MCF 10A (cell line): ENCODE measurements around the gene KAZN. TPM values are rescaled to one million over a fixed set of nuclear protein-coding genes. Genes with fewer than 3 reads are reported as not detected.

ENCODE experiments used
- BruUV-seq: library from RNA; stranded (reverse); fragments of 400-500 nt; replicated peaks from 2 replicates; lab custom pipeline; 2021; lab: Mats Ljungman, UMichigan
- CTCF ChIA-PET: fragments of 300-600 bp; sonication (Branson Sonifier 250); formaldehyde crosslinking; extraction: SDS; loops from one replicate; lab custom pipeline; 2021; ENCODE audit warnings: antibody characterized with exemption, inconsistent platforms; lab: Yijun Ruan, JAX
- POLR2A ChIA-PET: fragments of 300-600, 350-650 bp; sonication (Branson Sonifier 250); formaldehyde crosslinking; extraction: SDS; loops from one replicate; lab custom pipeline; 2020; ENCODE audit warnings: antibody characterized with exemption, inconsistent platforms; lab: Yijun Ruan, JAX
- DNase-seq: peaks from one replicate; pipeline ENCODE4 v3.0.0-alpha.2; 2018; ENCODE audit not compliant: unreplicated experiment
- H3K27ac Mint-ChIP-seq: one replicate; pipeline ENCODE4 v1.8.0; 2022; ENCODE audit warnings: mild to moderate bottlenecking, low read depth, mixed read lengths; ENCODE audit not compliant: unreplicated experiment
- H3K27me3 Mint-ChIP-seq: one replicate; pipeline ENCODE4 v1.8.0; 2022; ENCODE audit warnings: mixed read lengths; ENCODE audit not compliant: insufficient read depth, unreplicated experiment
- H3K36me3 Mint-ChIP-seq: one replicate; pipeline ENCODE4 v1.8.0; 2022; ENCODE audit warnings: mild to moderate bottlenecking, moderate library complexity, mixed read lengths; ENCODE audit not compliant: insufficient read depth, unreplicated experiment
- H3K4me1 Mint-ChIP-seq: one replicate; pipeline ENCODE4 v1.8.0; 2022; ENCODE audit warnings: mixed read lengths; ENCODE audit not compliant: insufficient read depth, unreplicated experiment
- H3K4me3 Mint-ChIP-seq: one replicate; pipeline ENCODE4 v1.8.0; 2022; ENCODE audit warnings: mild to moderate bottlenecking, moderate library complexity, mixed read lengths; ENCODE audit not compliant: unreplicated experiment
- H3K9me3 Mint-ChIP-seq: one replicate; pipeline ENCODE4 v1.8.0; 2022; ENCODE audit warnings: mixed read lengths; ENCODE audit not compliant: unreplicated experiment
- intact Hi-C: fragments of 100-400 bp; cut with micrococcal nuclease; formaldehyde crosslinking; loops from 2 replicates; pipeline ENCODE4 v1.14.1; 2022
- total RNA-seq: library from RNA; stranded (reverse); gene quantifications from 2 replicates; pipeline ENCODE4 v1.2.3, GENCODE V29; 2022
- TF ChIP-seq, protein P1 (sequence below): fragments of 200-600 bp; IDR thresholded peaks from one replicate; pipeline ENCODE4 v1.8.0; 2022; ENCODE audit warnings: antibody characterized with exemption, mild to moderate bottlenecking; ENCODE audit not compliant: unreplicated experiment

KAZN gene
- total RNA-seq, 1 experiment from 2014 or later, result 3.3 TPM

DNA sequence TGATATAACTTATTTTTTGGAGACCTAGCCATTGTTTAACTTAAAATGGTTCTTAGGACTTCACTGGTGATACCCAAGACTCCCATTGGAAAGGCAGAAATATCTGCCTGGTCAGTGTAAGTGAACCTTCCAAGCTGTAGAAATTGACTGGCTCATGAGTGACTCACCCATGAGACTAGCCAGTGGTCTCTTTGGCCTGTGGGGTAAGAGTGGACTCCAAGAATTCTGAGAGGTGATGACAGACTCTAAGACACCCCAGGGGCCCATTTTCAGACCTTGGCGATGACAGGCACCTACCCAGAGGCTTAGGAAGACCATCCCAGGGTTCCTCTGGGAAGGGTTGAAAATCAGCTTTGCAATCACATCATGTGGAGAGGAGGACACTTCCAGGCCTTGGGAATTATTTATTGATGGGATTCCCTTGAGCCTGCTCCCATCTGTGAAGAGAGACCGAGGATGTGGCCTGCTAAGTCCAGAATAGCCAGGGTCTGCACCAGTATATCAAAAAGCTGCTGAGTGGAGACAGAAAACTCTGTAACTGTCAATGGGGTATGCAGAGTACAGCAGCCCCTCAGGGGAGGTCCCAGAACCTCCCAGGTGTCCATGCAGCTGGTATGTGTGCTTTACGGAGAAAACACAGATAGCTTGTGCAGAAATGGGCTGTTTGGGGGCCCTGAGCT, 78.9 kb downstream of the KAZN start:
- H3K36me3 Mint-ChIP-seq, result no peaks in the 10 kb centered on the region
- intact Hi-C loops, result no loop called here
- no peaks in the 10 kb centered on the region for H3K9me3 Mint-ChIP-seq
- BruUV-seq, result no TSS peak
- no peak overlapping the region for H3K27ac Mint-ChIP-seq
- peaks cover 5% of the 10 kb centered on the region for H3K4me1 Mint-ChIP-seq
- no peak overlapping the region for H3K4me3 Mint-ChIP-seq
- no peak for DNase-seq
- CTCF ChIA-PET, result no interaction called here
- POLR2A ChIA-PET, result interaction anchor here (0.7 kb wide), 1 partner anchor 35 kb away, joined by 3 read pairs; no protein-coding TSS in a partner anchor
- H3K27me3 Mint-ChIP-seq, result no peaks in the 10 kb centered on the region
- TF ChIP-seq, protein P1, sequence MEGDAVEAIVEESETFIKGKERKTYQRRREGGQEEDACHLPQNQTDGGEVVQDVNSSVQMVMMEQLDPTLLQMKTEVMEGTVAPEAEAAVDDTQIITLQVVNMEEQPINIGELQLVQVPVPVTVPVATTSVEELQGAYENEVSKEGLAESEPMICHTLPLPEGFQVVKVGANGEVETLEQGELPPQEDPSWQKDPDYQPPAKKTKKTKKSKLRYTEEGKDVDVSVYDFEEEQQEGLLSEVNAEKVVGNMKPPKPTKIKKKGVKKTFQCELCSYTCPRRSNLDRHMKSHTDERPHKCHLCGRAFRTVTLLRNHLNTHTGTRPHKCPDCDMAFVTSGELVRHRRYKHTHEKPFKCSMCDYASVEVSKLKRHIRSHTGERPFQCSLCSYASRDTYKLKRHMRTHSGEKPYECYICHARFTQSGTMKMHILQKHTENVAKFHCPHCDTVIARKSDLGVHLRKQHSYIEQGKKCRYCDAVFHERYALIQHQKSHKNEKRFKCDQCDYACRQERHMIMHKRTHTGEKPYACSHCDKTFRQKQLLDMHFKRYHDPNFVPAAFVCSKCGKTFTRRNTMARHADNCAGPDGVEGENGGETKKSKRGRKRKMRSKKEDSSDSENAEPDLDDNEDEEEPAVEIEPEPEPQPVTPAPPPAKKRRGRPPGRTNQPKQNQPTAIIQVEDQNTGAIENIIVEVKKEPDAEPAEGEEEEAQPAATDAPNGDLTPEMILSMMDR, result no peak

DNA sequence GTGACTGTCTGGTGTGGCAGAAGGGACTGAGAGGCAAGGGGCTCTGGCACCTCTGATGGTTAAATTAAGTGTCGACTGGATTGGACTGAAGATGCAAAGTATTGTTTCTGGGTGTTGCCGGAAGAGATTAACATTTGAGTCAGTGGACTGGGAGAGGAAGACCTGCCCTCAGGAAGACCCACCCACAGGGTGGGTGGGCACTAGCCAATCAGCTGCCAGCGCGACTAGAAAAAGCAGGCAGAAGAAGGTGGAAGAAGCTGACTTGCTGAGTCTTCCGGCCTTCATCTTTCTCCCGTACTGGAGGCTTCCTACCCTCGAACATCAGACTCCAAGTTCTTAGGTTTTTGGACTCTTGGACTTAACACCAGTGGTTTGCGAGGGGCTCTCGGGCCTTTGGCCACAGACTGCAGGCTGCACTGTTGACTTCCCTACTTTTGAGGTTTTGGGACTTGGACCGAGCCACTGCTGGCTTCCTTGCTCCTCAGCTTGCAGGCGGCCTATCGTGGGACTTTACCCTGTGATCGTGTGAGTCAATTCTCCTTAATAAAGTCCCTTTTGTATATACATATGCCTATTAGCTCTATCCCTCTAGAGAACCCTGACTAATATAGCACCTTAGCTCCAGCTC, 79.6 kb downstream of the KAZN start:
- Mint-ChIP-seq H3K9me3 (no peaks in the 10 kb centered on the region), H3K27ac (no peak overlapping the region), H3K4me3 (no peak overlapping the region), H3K4me1 (peaks cover 5% of the 10 kb centered on the region), H3K27me3 (no peaks in the 10 kb centered on the region), H3K36me3 (no peaks in the 10 kb centered on the region)
- CTCF ChIA-PET, result no interaction called here
- POLR2A ChIA-PET, result no interaction called here
- no TSS peak for BruUV-seq
- no peak for DNase-seq
- intact Hi-C loops, result no loop called here
- TF ChIP-seq, protein P1, result no peak

DNA sequence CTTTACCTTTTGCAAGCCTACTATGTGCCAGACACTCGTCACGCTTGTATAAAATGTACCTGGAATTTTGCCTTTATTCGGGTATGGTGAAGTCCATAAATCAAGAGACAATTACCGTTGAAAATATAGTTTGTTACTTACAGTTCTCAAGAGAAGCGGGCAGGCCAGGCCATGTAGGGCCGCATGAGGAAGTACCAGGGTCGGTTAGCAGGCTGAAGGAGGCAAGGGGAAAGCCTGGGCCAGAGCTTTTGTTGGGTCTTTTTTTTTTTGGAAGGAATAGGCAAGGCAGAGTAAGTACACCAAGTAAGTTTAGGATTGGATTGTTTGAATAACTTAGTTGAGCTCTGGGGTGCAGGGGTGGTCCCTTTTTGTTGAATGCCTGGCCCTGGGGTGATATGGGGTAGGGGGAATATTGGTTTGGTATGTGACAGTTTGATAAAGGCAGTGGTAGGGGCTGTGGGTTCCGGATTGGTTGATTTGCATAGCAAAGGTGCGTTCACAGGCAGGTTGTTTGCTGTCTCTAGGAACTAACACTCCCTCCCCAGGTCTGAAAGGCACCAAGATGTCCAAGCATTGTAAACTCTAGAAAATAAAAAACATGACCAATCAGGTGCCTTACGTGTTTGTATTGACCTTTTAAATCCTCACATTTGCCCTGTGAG, 80.7 kb downstream of the KAZN start:
- intact Hi-C loops, result no loop called here
- peaks cover 5% of the 10 kb centered on the region for H3K4me1 Mint-ChIP-seq
- H3K27ac Mint-ChIP-seq, result no peak overlapping the region
- POLR2A ChIA-PET, result no interaction called here
- DNase-seq, result no peak
- CTCF ChIA-PET, result no interaction called here
- no peak overlapping the region for H3K4me3 Mint-ChIP-seq
- no TSS peak for BruUV-seq
- H3K9me3 Mint-ChIP-seq, result no peaks in the 10 kb centered on the region
- no peaks in the 10 kb centered on the region for H3K36me3 Mint-ChIP-seq
- H3K27me3 Mint-ChIP-seq, result no peaks in the 10 kb centered on the region
- TF ChIP-seq, protein P1, result no peak

DNA sequence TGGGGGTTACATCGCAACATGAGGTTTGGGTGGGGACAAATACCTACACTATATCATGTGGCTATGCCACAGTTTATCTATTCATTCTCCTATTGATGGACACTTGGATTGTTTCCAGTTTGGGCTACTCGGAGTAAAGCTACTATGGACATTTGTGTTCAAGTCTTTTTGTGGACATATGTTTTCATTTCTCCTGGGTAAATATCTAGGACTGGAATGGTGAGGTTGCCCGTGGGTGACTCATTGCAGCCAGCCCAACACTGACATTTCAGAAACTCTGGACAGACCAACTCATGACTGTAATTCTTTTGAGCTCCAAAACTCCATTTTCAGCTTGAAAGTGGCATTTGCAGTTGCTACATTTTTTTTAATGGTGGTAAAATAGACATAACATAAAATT, 82.7 kb downstream of the KAZN start:
- TF ChIP-seq, protein P1, result no peak
- H3K27me3 Mint-ChIP-seq, result no peaks in the 10 kb centered on the region
- no peak overlapping the region for H3K27ac Mint-ChIP-seq
- ChIA-PET CTCF (interaction anchor here (0.7 kb wide), 1 partner anchor 575 kb away, joined by 3 read pairs; no protein-coding TSS in a partner anchor), POLR2A (no interaction called here)
- intact Hi-C loops, result no loop called here
- no peak overlapping the region for H3K4me3 Mint-ChIP-seq
- H3K36me3 Mint-ChIP-seq, result no peaks in the 10 kb centered on the region
- no TSS peak for BruUV-seq
- no peak for DNase-seq
- H3K9me3 Mint-ChIP-seq, result no peaks in the 10 kb centered on the region
- H3K4me1 Mint-ChIP-seq, result peaks cover 5% of the 10 kb centered on the region
